Hypothalamus (tissue), 51 donors: ENCODE measurements around the gene CNNM4.

Experiments used
- DNase-seq, 51 donors: peaks; one replicate each; lab custom pipeline; 2025; lab: John Stamatoyannopoulos, UW

Gene CNNM4

GRCh38 chr2:96809216-96809882 lies 48.6 kb downstream of the CNNM4 start:
- DNase-seq: no peak

DNA sequence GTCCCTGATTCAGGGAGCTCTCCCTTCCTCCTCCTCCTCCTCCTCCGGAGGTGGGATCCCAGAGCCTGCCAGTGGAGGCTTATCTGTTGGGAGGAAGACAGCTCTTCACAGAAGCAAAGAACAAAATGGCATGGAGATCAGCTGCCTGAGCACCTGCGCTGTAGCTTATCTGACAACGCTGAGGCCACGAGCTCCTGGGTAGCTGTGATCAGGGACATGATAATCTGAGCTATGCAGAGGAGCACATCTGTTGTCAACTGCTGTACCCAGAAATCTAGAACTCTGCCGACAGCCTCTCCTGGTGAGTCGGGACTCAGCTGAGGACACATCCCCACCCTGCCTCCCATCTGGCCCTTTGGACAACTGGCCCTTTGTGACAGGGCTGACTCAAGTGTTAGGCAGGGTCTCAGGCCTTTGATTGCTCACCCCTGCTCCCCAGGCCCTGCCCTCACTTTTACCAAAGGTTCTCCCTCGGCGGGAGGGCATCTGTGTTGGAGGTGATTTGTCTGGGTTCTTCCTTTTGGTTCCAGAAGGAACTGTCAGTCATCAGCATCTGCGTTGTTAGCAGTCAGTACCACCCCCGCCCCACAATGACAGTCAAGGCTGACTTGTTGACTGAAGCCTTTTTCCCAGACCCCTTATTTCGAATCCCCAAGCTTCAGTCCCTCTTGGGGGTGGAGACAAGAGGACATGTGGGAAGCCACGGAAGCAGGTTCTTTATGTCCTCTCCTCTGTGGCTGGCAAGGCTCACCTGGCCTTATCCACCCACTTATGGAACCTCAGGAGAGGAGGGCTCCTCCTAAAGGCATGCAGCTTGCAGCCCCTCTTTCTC lies 49.5 kb downstream of the CNNM4 start:
- peak in 1 of 51 donors; percentile 12 for DNase-seq

- no peak for DNase-seq
Observed at GRCh38 chr2:96810783-96811192, 50.1 kb downstream of the CNNM4 start.

DNA sequence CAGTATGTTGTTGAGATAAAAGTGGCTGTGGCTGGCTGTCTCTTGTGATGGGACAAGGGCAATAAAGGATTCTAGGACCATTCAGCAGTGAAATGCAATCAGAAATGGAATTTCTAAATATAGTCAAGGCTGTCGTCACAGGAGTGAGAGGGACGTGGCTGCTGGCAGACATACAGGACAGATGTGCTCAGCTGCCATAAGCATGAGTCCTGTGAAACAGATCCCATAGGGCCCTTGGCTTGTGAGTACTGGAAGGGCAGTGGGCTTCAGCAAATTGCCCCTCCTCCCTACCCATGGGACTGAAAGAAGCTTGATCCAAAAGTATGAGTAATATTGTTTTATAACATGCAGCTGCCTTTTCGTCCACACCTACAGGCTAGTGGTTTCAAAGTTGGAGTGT lies 51.2 kb downstream of the CNNM4 start:
- DNase-seq: no peak

GRCh38 chr2:96813656-96814055 lies 53.0 kb downstream of the CNNM4 start:
- DNase-seq: no peak

DNA sequence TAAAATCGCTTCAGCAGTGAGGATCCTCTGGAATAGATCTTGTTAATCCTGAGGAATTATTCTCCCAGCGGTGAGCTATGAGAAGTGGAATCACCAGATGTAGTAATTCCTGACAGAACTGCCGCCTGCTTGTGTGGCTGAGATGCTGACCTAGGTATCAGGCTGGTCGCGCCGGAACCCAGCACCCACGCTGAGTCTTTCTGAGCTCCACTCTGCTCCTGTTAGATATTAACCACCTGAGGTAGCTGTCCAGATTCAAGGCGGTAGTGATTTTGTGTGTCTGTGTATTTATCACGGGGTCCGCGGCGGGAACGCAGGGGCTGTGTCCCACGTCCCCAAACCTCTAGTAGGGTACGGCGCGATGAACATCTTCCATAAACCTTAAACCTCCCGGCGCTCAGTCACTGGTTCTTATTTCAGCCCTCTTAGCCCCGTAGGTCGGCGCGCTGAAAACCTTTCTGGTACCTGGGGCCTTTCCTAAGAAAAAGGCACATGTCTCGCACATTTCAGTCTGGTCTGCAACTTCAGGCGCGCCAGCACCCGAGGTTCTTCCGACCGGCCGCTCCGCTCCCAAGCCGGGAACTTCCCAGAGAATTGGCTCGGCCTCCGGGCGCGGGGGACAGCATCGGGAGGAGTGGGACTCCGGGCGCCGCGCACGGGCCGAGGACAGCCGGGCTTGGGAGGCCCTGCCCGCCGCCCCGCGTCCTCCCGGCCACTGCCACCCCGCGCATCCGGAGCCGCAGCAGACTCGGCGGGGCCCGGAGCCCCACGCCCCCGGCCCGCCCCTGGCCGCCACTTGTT lies 54.8 kb downstream of the CNNM4 start:
- DNase-seq: peak in 5 of 51 donors; percentile 22 to 85 (median 56)

- peak; percentile 82 to 98 (median 94) for DNase-seq
Observed at GRCh38 chr2:96816127-96816835, 55.6 kb downstream of the CNNM4 start, which contains the start of gene CNNM3. TSS of gene CNNM3 (plus strand) at chr2:96816268. CDS start at chr2:96816278, 10 bp downstream.

DNA sequence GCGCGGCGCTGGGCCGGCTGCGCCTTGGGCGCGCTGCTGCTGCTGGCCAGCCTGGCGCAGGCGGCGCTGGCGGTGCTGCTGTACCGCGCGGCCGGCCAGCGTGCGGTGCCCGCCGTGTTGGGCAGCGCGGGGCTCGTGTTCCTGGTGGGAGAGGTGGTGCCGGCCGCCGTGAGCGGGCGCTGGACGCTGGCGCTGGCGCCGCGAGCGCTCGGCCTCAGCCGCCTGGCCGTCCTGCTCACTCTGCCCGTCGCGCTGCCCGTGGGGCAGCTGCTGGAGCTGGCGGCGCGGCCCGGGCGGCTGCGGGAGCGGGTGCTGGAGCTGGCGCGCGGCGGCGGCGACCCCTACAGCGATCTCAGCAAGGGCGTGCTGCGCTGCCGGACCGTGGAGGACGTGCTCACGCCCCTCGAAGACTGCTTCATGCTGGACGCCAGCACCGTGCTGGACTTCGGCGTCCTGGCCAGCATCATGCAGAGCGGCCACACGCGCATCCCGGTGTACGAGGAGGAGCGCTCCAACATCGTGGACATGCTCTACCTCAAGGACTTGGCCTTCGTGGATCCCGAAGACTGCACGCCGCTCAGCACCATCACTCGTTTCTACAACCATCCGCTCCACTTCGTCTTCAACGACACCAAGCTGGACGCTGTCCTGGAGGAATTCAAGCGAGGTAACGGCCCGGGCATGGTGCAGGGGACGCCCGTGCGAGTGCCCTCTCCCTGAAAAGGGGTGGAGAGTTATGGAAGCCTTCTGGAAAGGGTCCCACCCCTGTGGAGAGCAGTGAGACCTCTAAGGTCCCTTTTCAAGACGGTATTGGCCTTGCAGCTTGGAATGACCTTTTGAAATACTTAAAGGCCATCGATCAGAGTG lies 56.4 kb downstream of the CNNM4 start:
- peak in 2 of 51 donors; percentile 47 to 56 for DNase-seq

- no peak for DNase-seq
Observed at GRCh38 chr2:96817882-96818281, 57.2 kb downstream of the CNNM4 start.

DNA sequence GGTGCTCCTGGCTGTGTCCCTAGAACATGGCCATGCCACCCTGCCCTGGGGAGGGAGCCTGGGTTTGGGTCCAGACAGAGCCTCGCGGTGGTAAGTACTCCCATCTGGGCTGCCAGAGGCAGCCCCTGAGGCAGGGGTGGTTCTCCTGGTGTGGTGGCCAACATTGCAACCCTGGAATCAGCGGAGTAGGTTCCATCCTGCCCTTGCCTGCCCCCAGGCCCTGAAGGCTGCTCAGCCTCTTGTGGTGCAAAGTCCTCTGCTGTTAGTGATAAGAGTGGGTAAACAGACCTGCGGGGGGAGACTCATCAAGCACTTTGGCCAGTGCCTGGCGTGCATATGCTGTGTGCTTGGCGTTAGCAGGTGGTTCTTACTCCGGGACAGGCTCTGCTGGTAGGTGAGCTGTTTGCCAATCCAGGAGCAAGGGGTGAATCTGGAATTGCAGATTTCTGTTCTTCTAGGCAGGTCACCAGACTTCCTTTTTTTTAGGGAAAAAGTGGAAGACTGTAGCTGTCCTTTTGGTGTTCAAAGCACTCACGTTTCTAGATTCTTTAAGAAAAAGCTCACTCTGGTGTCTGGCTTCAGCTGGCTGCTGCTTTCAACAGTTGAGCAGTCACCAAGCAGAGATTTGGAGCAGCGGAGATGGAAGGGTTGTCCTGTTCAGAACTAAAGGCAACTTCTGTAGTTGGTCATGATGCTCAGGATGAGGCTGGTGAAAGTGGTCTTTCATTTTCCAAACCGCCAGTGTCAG lies 58.6 kb downstream of the CNNM4 start:
- DNase-seq: no peak

- DNase-seq: no peak
Observed at GRCh38 chr2:96819876-96820511, 59.3 kb downstream of the CNNM4 start.

GRCh38 chr2:96821113-96821675 lies 60.5 kb downstream of the CNNM4 start:
- DNase-seq: no peak

DNA sequence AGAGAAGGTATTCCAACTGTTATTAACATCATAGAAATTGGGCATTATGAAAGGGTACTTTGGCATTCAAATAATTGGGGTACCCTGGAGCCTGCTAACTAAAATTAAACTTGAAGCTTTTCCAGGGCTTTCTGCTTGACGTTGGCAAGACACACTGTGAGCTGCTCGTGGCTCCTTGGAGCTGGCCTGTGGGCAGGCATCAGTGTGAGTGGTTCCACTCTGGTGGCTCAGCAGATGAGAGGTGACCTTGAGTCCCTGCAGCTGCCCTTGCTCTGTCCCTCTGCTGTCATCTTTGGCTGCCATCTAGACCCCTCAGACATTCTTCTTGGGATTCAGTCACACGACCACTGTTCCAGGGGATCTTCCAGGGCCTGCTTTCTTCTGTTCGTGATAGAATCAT lies 62.1 kb downstream of the CNNM4 start:
- no peak for DNase-seq

- no peak for DNase-seq
Observed at GRCh38 chr2:96823198-96823597, 62.5 kb downstream of the CNNM4 start.

GRCh38 chr2:96824079-96824870 lies 63.6 kb downstream of the CNNM4 start:
- no peak for DNase-seq

DNA sequence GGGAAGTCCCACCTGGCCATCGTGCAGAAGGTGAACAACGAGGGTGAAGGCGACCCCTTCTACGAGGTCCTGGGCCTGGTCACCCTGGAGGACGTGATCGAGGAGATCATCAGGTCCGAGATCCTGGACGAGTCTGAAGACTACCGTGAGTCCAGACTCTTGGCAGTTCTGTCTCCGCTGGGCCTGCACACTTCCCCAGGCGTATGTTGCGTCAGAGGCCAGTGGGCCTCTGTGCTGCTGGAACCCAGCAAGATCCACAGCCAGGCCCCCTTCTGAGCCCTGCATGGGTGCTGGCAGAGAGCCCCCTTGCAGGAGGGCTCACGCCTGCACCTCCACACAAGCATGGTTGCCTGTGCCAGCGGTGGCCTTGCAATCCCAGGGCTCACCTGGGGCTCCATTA lies 64.4 kb downstream of the CNNM4 start:
- DNase-seq: no peak
